ENCODE results near the gene DYNLT3.

DYNLT3 gene

GRCh38 chrX:37840931-37841330, 6.4 kb downstream of the DYNLT3 start:
- DNase-seq: no peak

- DNase-seq: no peak
Measured at GRCh38 chrX:37834937-37835336, 12.4 kb downstream of the DYNLT3 start.

GRCh38 chrX:37830371-37830770, 17.0 kb downstream of the DYNLT3 start:
- DNase-seq: no peak

GRCh38 chrX:37829721-37830120, 17.6 kb downstream of the DYNLT3 start:
- no peak for DNase-seq

- DNase-seq: no peak
Measured at GRCh38 chrX:37825215-37825842, 22.0 kb downstream of the DYNLT3 start.

GRCh38 chrX:37824491-37825214, 22.7 kb downstream of the DYNLT3 start:
- no peak for DNase-seq

- no peak for DNase-seq
Measured at GRCh38 chrX:37820646-37821045, 26.7 kb downstream of the DYNLT3 start.

GRCh38 chrX:37818031-37818430, 29.3 kb downstream of the DYNLT3 start:
- DNase-seq: no peak

- DNase-seq: no peak
Measured at GRCh38 chrX:37817579-37817978, 29.8 kb downstream of the DYNLT3 start.

- no peak for DNase-seq
Measured at GRCh38 chrX:37817176-37817575, 30.2 kb downstream of the DYNLT3 start.

GRCh38 chrX:37816766-37817165, 30.6 kb downstream of the DYNLT3 start:
- DNase-seq: no peak

- DNase-seq: no peak
Measured at GRCh38 chrX:37815366-37815765, 32.0 kb downstream of the DYNLT3 start.

GRCh38 chrX:37813570-37813969, 33.8 kb downstream of the DYNLT3 start:
- no peak for DNase-seq

GRCh38 chrX:37812110-37812509, 35.3 kb downstream of the DYNLT3 start:
- no peak for DNase-seq

- no peak for DNase-seq
Measured at GRCh38 chrX:37809970-37810369, 37.4 kb downstream of the DYNLT3 start.

GRCh38 chrX:37803057-37803456, 44.3 kb downstream of the DYNLT3 start:
- no peak for DNase-seq

GRCh38 chrX:37802028-37802427, 45.3 kb downstream of the DYNLT3 start:
- no peak for DNase-seq

- no peak for DNase-seq
Measured at GRCh38 chrX:37800717-37801116, 46.7 kb downstream of the DYNLT3 start.

- DNase-seq: no peak
Measured at GRCh38 chrX:37799936-37800335, 47.4 kb downstream of the DYNLT3 start.

GRCh38 chrX:37796805-37797204, 50.6 kb downstream of the DYNLT3 start:
- DNase-seq: no peak

- DNase-seq: no peak
Measured at GRCh38 chrX:37796310-37796709, 51.1 kb downstream of the DYNLT3 start.
